Naive thymus-derived CD8-positive, alpha-beta T cell (primary cell): ENCODE measurements around the gene CXCL11. TPM values are rescaled to one million over a fixed set of nuclear protein-coding genes. Genes with fewer than 3 reads are reported as not detected.

Source experiments
- ATAC-seq, 2 donors: fragments of 150-1000 bp; cut with Tn5 transposase in 1 of 2; sonication (Bioruptor Pico), chemical (Tn5 transposase) in 1 of 2; 1 replicate in 1 of 2; 2 replicates in 1 of 2; pipeline ENCODE4 v1.10.0; 2021; ENCODE audit warnings: mild to moderate bottlenecking in 2 of 2, moderate library complexity in 2 of 2
- POLR2A ChIA-PET: fragments of 350-600 bp; sonication (Branson Sonifier 250); formaldehyde crosslinking; loops from one replicate; lab custom pipeline; 2021; ENCODE audit warnings: antibody characterized with exemption; lab: Charles Lee
- DNase-seq, 10 donors: peaks; one replicate each; pipeline versions ENCODE4 v3.0.0 to v3.0.0-alpha.2; 2020 to 2022
- H3K27ac Mint-ChIP-seq, 10 donors: one replicate each; pipeline ENCODE4 v1.8.0; 2020 to 2022; ENCODE audit warnings: mild to moderate bottlenecking in 10 of 10, mixed read lengths in 10 of 10, moderate library complexity in 4 of 10, inconsistent platforms in 1 of 10
- H3K27me3 Mint-ChIP-seq, 5 donors: one replicate each; pipeline ENCODE4 v1.8.0; 2021 to 2022; ENCODE audit warnings: mixed read lengths in 5 of 5
- H3K36me3 Mint-ChIP-seq, 3 donors: one replicate each; pipeline ENCODE4 v1.8.0; 2020 to 2022; ENCODE audit warnings: mixed read lengths in 3 of 3, mild to moderate bottlenecking in 2 of 3, inconsistent platforms in 1 of 3
- H3K4me1 Mint-ChIP-seq, 4 donors: one replicate each; pipeline ENCODE4 v1.8.0; 2021 to 2022; ENCODE audit warnings: mixed read lengths in 4 of 4
- H3K4me3 Mint-ChIP-seq, 10 donors: one replicate each; pipeline ENCODE4 v1.8.0; 2020 to 2022; ENCODE audit warnings: mild to moderate bottlenecking in 10 of 10, mixed read lengths in 10 of 10, moderate library complexity in 6 of 10, inconsistent platforms in 1 of 10
- H3K9me3 Mint-ChIP-seq, 9 donors: one replicate each; pipeline ENCODE4 v1.8.0; 2020 to 2022; ENCODE audit warnings: mixed read lengths in 9 of 9, mild to moderate bottlenecking in 3 of 9, inconsistent platforms in 1 of 9, moderate library complexity in 1 of 9
- polyA plus RNA-seq, 3 donors: library from polyadenylated mRNA; unstranded; fragments of 300-500 nt; fragmentation: Illumina TruSeq; gene quantifications; one replicate each; pipeline ENCODE4 v1.2.3, GENCODE V29; 2021
- total RNA-seq, 8 experiments: library from RNA in 2 of 8; stranded (reverse) in 2 of 8; gene quantifications; one replicate each; pipeline ENCODE4 v1.2.3 and lab custom pipeline; 2021 to 2026

CXCL11 gene
- not detected for total RNA-seq
- not detected for polyA plus RNA-seq
- 0 to 0.08 (median 0) reads per million in 6 experiments for total RNA-seq (lab: John Stamatoyannopoulos, UW)

- Mint-ChIP-seq H3K4me3 (no peak within 1 kb of the TSS), H3K9me3 (no peaks in the 10 kb centered on the region), H3K36me3 (no peaks in the 10 kb centered on the region), H3K27ac (no peak within 1 kb of the TSS), H3K27me3 (peaks cover 0 to 2% (median 0%) of the 10 kb centered on the region in 5 donors), H3K4me1 (no peaks in the 10 kb centered on the region)
- no peak for ATAC-seq
- DNase-seq = no peak
- POLR2A ChIA-PET = interaction anchor here (0.6 kb wide), 1 partner anchor 102 kb away, joined by 3 read pairs; no protein-coding TSS in a partner anchor
Measured at GRCh38 chr4:76035799-76036380, at the start of gene CXCL11. Gene CXCL11, minus strand, starts transcription at chr4:76036070. Its CDS starts 83 bp downstream, at chr4:76035987.

- peaks cover 0 to 9% (median 4%) of the 10 kb centered on the region in 5 donors for H3K27me3 Mint-ChIP-seq
- H3K4me1 Mint-ChIP-seq = no peaks in the 10 kb centered on the region
- POLR2A ChIA-PET = no interaction called here
- ATAC-seq (no peak), DNase-seq (no peak)
- H3K27ac Mint-ChIP-seq = no peak overlapping the region
- H3K4me3 Mint-ChIP-seq = no peak overlapping the region
- H3K9me3 Mint-ChIP-seq = no peaks in the 10 kb centered on the region
- H3K36me3 Mint-ChIP-seq = no peaks in the 10 kb centered on the region
Measured at GRCh38 chr4:76084542-76084941, 48.7 kb upstream of the CXCL11 start.

DNA sequence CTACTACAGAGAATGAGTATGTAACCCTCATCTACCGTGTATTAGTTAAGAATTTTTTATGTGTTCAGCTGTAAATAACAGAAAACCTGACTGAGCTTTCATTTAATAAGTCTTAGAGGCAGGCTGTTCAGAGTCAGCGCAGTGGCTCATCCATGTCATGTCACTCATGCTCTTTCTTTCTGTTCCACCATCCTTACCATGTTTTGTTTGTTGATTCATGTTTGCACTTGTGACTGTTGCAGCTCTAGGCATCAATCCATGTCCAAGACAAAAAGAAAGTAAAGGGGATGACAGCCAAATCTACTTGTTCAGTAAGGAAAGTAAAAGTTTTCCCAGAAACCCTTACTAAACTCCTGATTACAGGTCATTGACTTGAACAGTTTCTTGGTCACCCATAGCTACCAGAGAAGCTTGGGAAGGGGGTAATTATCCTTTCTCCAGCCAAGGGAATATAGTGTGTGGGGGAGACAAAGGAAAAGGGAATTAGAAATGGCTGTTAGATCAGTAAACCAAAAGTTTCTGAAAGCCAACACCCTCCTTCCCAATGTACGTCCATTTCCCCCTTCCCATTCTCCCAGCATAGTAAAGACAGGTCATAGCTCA lies 47.6 kb upstream of the CXCL11 start:
- H3K4me3 Mint-ChIP-seq = no peak overlapping the region
- H3K36me3 Mint-ChIP-seq = no peaks in the 10 kb centered on the region
- ATAC-seq (no peak), DNase-seq (no peak)
- H3K27ac Mint-ChIP-seq = no peak overlapping the region
- no peaks in the 10 kb centered on the region for H3K9me3 Mint-ChIP-seq
- peaks cover 0 to 9% (median 5%) of the 10 kb centered on the region in 5 donors for H3K27me3 Mint-ChIP-seq
- H3K4me1 Mint-ChIP-seq = no peaks in the 10 kb centered on the region
- POLR2A ChIA-PET = no interaction called here

GRCh38 chr4:76078033-76078613 lies 42.3 kb upstream of the CXCL11 start:
- Mint-ChIP-seq H3K4me3 (no peak overlapping the region), H3K4me1 (no peaks in the 10 kb centered on the region), H3K27me3 (peaks cover 0 to 7% (median 0%) of the 10 kb centered on the region in 5 donors), H3K9me3 (no peaks in the 10 kb centered on the region), H3K27ac (no peak overlapping the region), H3K36me3 (no peaks in the 10 kb centered on the region)
- DNase-seq (no peak), ATAC-seq (no peak)
- POLR2A ChIA-PET = no interaction called here

DNA sequence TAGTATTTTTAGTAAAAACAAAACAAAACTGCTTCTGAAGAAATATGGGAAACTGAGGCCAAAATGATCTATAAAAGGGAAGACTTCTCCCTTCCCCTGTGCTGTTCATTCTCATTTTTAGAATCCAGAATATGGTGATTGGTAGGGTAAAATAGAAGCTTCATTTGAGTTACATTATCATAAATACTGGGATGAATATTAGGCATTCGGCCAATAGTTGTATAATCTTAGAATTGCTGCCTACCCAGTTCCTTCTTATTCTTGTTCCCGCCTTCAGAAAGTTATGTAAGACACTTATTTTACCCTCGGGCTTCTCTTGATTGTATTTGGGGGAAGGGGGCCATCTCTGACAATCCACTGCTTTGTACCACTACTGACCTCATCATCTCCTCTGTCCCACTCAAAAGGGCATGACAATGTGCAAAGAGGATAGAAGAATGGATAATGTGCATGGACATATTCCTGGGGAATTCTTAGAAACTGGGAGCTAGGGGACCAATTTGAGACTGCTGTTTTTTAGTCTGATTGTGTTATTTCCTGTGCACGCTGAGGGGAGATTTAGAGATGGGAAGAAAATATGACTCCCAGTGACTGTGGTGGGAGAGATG lies 39.2 kb upstream of the CXCL11 start:
- ATAC-seq = no peak
- H3K27ac Mint-ChIP-seq = no peak overlapping the region
- no peaks in the 10 kb centered on the region for H3K4me1 Mint-ChIP-seq
- DNase-seq = no peak
- POLR2A ChIA-PET = no interaction called here
- H3K4me3 Mint-ChIP-seq = no peak overlapping the region
- H3K36me3 Mint-ChIP-seq = no peaks in the 10 kb centered on the region
- no peaks in the 10 kb centered on the region for H3K9me3 Mint-ChIP-seq
- peaks cover 0 to 6% (median 0%) of the 10 kb centered on the region in 5 donors for H3K27me3 Mint-ChIP-seq

- DNase-seq (no peak), ATAC-seq (no peak)
- Mint-ChIP-seq H3K4me3 (no peak within 1 kb of the TSS), H3K9me3 (no peaks in the 10 kb centered on the region), H3K27me3 (peaks cover 0 to 4% (median 0%) of the 10 kb centered on the region in 5 donors), H3K36me3 (no peaks in the 10 kb centered on the region), H3K4me1 (no peaks in the 10 kb centered on the region), H3K27ac (no peak within 1 kb of the TSS)
- POLR2A ChIA-PET = no interaction called here
Measured at GRCh38 chr4:76074468-76074867, 38.6 kb upstream of the CXCL11 start, which contains the start of gene ART3. Gene ART3, plus strand, starts transcription at chr4:76074709. Its CDS starts 1,181 bp downstream, at chr4:76075890.

DNA sequence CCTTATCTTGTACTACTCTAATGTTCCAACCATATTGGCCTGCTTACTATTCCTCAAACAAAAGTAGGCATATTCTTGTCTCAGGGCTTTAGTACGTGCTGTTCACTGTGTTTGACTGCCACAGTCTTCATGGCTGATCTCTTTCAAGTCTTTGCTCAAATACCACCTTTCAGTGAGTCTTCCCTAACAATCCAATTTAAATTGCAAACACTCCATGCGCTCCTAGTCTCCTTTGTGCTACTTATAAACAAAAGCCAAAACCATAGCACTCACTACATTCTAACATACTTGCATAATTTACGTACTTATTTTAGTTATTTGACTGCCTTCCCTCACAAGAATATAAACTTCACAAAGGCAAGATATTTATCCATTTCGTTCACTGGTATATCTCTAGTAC lies 36.9 kb upstream of the CXCL11 start:
- Mint-ChIP-seq H3K9me3 (no peaks in the 10 kb centered on the region), H3K27me3 (no peaks in the 10 kb centered on the region), H3K36me3 (no peaks in the 10 kb centered on the region), H3K4me1 (no peaks in the 10 kb centered on the region), H3K4me3 (no peak overlapping the region), H3K27ac (no peak overlapping the region)
- POLR2A ChIA-PET = no interaction called here
- ATAC-seq = no peak
- no peak for DNase-seq

DNA sequence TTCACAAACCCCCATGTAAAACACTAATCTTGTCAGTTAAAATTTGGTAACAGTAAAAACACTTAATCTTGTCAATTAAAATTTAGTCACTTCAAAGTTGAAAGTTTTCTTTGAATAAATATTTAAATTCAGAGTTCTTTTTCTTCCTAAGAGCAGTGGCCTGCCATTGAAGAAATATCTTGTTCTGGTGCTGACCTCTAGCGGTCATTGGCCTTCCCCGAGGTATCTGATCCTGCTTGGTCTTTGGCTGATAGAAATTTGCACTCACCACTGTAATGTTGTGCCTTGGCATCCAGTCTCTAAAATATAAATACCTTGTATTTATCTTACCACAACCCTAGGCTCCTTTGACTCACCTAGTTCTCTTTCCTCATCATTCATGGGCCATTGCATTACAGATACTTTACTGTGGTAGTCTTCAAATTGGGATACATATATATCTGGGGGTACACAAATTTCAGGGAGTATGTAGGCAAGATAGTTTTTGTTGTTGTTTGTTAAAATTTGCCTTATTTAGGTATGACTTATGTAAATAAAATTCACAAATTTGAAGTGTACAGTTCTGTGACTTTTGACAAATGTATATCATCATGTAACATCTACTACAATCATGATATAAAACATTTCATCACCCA lies 31.9 kb upstream of the CXCL11 start:
- DNase-seq = peak; percentile 39 to 82 (median 60)
- no peak overlapping the region for H3K27ac Mint-ChIP-seq
- ATAC-seq = peak; percentile 69 to 75
- no peaks in the 10 kb centered on the region for H3K9me3 Mint-ChIP-seq
- POLR2A ChIA-PET = no interaction called here
- H3K4me3 Mint-ChIP-seq = no peak overlapping the region
- peaks cover 0 to 3% (median 2%) of the 10 kb centered on the region in 5 donors for H3K27me3 Mint-ChIP-seq
- H3K36me3 Mint-ChIP-seq = no peaks in the 10 kb centered on the region
- no peaks in the 10 kb centered on the region for H3K4me1 Mint-ChIP-seq

DNA sequence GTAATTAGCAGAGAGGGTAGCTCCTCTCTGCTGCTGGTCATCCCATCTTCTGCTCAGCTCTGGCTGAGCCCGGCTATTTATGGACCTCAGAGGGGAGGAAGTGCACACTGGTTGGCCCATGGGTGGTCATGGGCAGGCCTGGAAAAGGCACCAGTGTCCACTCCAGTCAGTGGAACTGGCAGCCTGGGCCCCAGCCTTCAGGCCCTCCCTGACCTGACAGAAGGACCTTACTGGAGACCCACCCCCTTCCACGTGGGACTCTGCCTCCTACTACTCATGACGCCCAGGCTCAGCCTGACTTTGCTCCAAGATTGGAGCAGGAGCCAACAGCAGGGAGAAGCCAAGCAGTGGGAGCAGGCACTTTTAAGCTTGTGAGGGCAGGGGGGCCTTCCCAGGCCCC lies 30.7 kb upstream of the CXCL11 start:
- Mint-ChIP-seq H3K4me3 (no peak overlapping the region), H3K36me3 (no peaks in the 10 kb centered on the region), H3K4me1 (peaks cover 0 to 6% (median 0%) of the 10 kb centered on the region in 4 donors), H3K9me3 (no peaks in the 10 kb centered on the region), H3K27ac (no peak overlapping the region), H3K27me3 (peaks cover 0 to 8% (median 2%) of the 10 kb centered on the region in 5 donors)
- ATAC-seq (no peak), DNase-seq (no peak)
- POLR2A ChIA-PET = no interaction called here

DNA sequence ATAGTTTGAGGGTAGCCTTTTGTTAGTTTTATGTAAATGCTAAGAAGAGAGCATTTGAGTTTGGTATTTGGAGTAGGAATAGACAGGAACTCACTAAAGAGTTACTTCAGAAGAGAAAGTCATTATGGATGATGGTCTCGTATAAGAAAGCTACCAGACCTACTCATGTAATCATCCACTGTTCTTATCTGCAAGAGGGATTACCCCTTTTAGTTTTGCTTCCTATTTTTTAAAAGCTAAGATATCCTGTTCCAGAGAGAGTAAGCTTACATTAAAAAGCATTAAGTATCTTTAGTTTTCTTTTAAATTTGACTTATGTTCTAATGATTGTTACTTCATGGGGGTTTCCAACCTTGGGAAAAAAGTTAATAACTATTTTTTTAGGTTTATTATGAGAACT lies 26.1 kb upstream of the CXCL11 start:
- no peak for DNase-seq
- H3K9me3 Mint-ChIP-seq = no peaks in the 10 kb centered on the region
- ATAC-seq = no peak
- no peak overlapping the region for H3K4me3 Mint-ChIP-seq
- no peak overlapping the region for H3K27ac Mint-ChIP-seq
- peaks cover 0 to 13% (median 5%) of the 10 kb centered on the region in 5 donors for H3K27me3 Mint-ChIP-seq
- H3K4me1 Mint-ChIP-seq = peaks cover 0 to 17% (median 0%) of the 10 kb centered on the region in 4 donors
- no peaks in the 10 kb centered on the region for H3K36me3 Mint-ChIP-seq
- POLR2A ChIA-PET = interaction anchor here (0.7 kb wide), 1 partner anchor 847 kb away, joined by 3 read pairs; no protein-coding TSS in a partner anchor

DNA sequence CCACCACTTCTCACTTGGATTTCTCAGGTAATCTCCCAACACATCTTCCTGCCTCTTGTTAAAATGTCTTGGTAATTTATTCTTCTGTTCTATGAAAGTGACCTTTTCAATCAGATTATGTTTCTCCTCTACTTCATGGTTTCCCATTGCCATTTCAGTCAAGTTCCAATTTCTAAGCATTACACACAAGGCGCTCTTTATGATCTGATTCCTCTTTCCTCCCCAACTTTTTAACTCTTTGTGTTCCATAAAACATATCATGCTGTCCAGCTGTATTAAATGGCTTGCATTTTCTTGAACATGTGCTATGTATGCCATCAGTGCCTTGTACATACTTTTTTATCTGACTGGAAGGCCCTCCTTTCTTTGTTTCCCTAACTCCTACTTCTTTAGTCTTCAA lies 25.6 kb upstream of the CXCL11 start:
- H3K4me1 Mint-ChIP-seq = peaks cover 0 to 17% (median 0%) of the 10 kb centered on the region in 4 donors
- no peaks in the 10 kb centered on the region for H3K36me3 Mint-ChIP-seq
- DNase-seq (no peak), ATAC-seq (no peak)
- no peak overlapping the region for H3K27ac Mint-ChIP-seq
- peaks cover 3 to 14% (median 5%) of the 10 kb centered on the region in 5 donors for H3K27me3 Mint-ChIP-seq
- H3K4me3 Mint-ChIP-seq = no peak overlapping the region
- H3K9me3 Mint-ChIP-seq = no peaks in the 10 kb centered on the region
- POLR2A ChIA-PET = no interaction called here

- ATAC-seq = no peak
- POLR2A ChIA-PET = no interaction called here
Measured at GRCh38 chr4:76060506-76060905, 24.6 kb upstream of the CXCL11 start.

More at GRCh38 chr4:76060506-76060905, 24.6 kb upstream of the CXCL11 start:
- peaks cover 0 to 17% (median 0%) of the 10 kb centered on the region in 4 donors for H3K4me1 Mint-ChIP-seq
- H3K36me3 Mint-ChIP-seq = no peaks in the 10 kb centered on the region
- no peaks in the 10 kb centered on the region for H3K9me3 Mint-ChIP-seq
- H3K27me3 Mint-ChIP-seq = peaks cover 7 to 19% (median 11%) of the 10 kb centered on the region in 5 donors
- no peak overlapping the region for H3K27ac Mint-ChIP-seq
- no peak overlapping the region for H3K4me3 Mint-ChIP-seq
- no peak for DNase-seq
